Endothelial cell of umbilical vein (primary cell): ENCODE results near the gene PTPRD. TPM values are rescaled to one million over a fixed set of nuclear protein-coding genes. Genes with fewer than 3 reads are reported as not detected.

Experiments used
- BruUV-seq: library from RNA; stranded (reverse); fragments of 400-500 nt; replicated peaks from 2 replicates; lab custom pipeline; 2021; lab: Mats Ljungman, UMichigan
- CTCF ChIA-PET: fragments of 300-600, 350-600 bp; sonication (Branson Sonifier 250); formaldehyde crosslinking; loops from one replicate; lab custom pipeline; 2021; ENCODE audit warnings: antibody characterized with exemption, inconsistent platforms; lab: Charles Lee
- POLR2A ChIA-PET: fragments of 300-600, 350-600 bp; sonication (Branson Sonifier 250); formaldehyde crosslinking; loops from one replicate; lab custom pipeline; 2021; ENCODE audit warnings: antibody characterized with exemption, inconsistent platforms; lab: Charles Lee
- DNase-seq: peaks from one replicate; pipeline ENCODE4 v3.0.0-alpha.2; 2011; ENCODE audit warnings: low read depth, low spot score
- FAIRE-seq: peaks from 2 replicates; lab custom pipeline; 2011; peaks lifted over from hg19 to GRCh38; lab: Jason Lieb, UNC
- H2AFZ ChIP-seq: 2 replicates; pipeline ENCODE4 v1.6.0; 2012; ENCODE audit warnings: low read depth, low read length, control low read depth, inconsistent platforms
- H3K27ac ChIP-seq: 2 replicates; pipeline ENCODE4 v1.5.1; 2011; ENCODE audit warnings: low read depth, mild to moderate bottlenecking, control low read depth, low read length, moderate library complexity; ENCODE audit not compliant: insufficient read depth
- H3K27me3 ChIP-seq, 2 experiments: 2 replicates each; pipeline versions ENCODE4 v1.6.0 to v1.6.1; 2011; ENCODE audit warnings: low read length in 2 of 2, mixed read lengths in 1 of 2; ENCODE audit not compliant: control insufficient read depth in 2 of 2, insufficient read depth in 2 of 2
- H3K36me3 ChIP-seq, 2 experiments: 2 replicates in 1 of 2; 3 replicates in 1 of 2; pipeline ENCODE4 v1.5.1; 2011; ENCODE audit warnings: low read length in 2 of 2, mild to moderate bottlenecking in 1 of 2, moderate library complexity in 1 of 2; ENCODE audit not compliant: control insufficient read depth in 2 of 2, insufficient read depth in 2 of 2; ENCODE audit errors: extremely low read depth in 1 of 2
- H3K4me1 ChIP-seq: 3 replicates; pipeline ENCODE4 v1.5.1; 2011; ENCODE audit warnings: mild to moderate bottlenecking, low read length; ENCODE audit not compliant: control insufficient read depth, insufficient read depth; ENCODE audit errors: extremely low read depth
- H3K4me2 ChIP-seq: 2 replicates; pipeline ENCODE4 v1.6.1; 2011; ENCODE audit warnings: low read length, control low read depth, mixed read lengths; ENCODE audit not compliant: insufficient read depth
- H3K4me3 ChIP-seq, 3 experiments: fragments of 200-600 bp in 1 of 3; sonication (generic), shearing (Covaris generic) in 1 of 3; replicated peaks in 1 of 3; 2 replicates each; pipeline ENCODE4 v1.5.1; 2011 to 2016; ENCODE audit warnings: control low read depth in 3 of 3, low read length in 3 of 3, mild to moderate bottlenecking in 2 of 3, inconsistent platforms in 1 of 3, low read depth in 1 of 3, moderate library complexity in 1 of 3; ENCODE audit not compliant: insufficient read depth in 1 of 3
- H3K79me2 ChIP-seq: 2 replicates; pipeline ENCODE4 v1.6.0; 2012; ENCODE audit warnings: low read length, inconsistent platforms; ENCODE audit not compliant: control insufficient read depth, insufficient read depth
- H3K9ac ChIP-seq: replicated peaks from 2 replicates; pipeline ENCODE3; 2011; ENCODE audit warnings: low read length, control low read depth; ENCODE audit not compliant: insufficient read depth; ENCODE audit errors: extremely low read depth
- H3K9me1 ChIP-seq: replicated peaks from 3 replicates; pipeline ENCODE4 v1.6.0; 2011; ENCODE audit warnings: mild to moderate bottlenecking, low read length; ENCODE audit not compliant: control insufficient read depth, insufficient read depth; ENCODE audit errors: extremely low read depth
- H3K9me3 ChIP-seq: replicated peaks from 2 replicates; pipeline ENCODE4 v1.5.1; 2012; ENCODE audit warnings: low read length, inconsistent platforms; ENCODE audit not compliant: control insufficient read depth, insufficient read depth
- H4K20me1 ChIP-seq: replicated peaks from 2 replicates; pipeline ENCODE3; 2011; ENCODE audit warnings: mild to moderate bottlenecking, low read length; ENCODE audit not compliant: control insufficient read depth, insufficient read depth; ENCODE audit errors: extremely low read depth
- EZH2 ChIP-seq: IDR thresholded peaks from 2 replicates; pipeline ENCODE4 v1.6.1; 2012; ENCODE audit warnings: borderline replicate concordance, low read depth, mild to moderate bottlenecking, moderate library complexity, low read length, inconsistent platforms; ENCODE audit not compliant: severe bottlenecking
- FOS ChIP-seq: IDR thresholded peaks from 2 replicates; pipeline ENCODE4 v1.6.1; 2011; ENCODE audit warnings: mild to moderate bottlenecking, low read length, moderate library complexity, borderline replicate concordance; ENCODE audit not compliant: insufficient read depth
- GATA2 ChIP-seq: IDR thresholded peaks from 2 replicates; pipeline ENCODE4 v1.7.0; 2011; ENCODE audit warnings: low read depth, mild to moderate bottlenecking, moderate library complexity, mixed read lengths, low read length; ENCODE audit not compliant: insufficient read length, insufficient read depth
- JUN ChIP-seq: IDR thresholded peaks from 2 replicates; pipeline ENCODE4 v1.6.1; 2011; ENCODE audit warnings: borderline replicate concordance, low read depth; ENCODE audit not compliant: insufficient read length, insufficient read depth
- MYC ChIP-seq: IDR thresholded peaks from one replicate; pipeline ENCODE4 v1.6.1; 2011; ENCODE audit warnings: mild to moderate bottlenecking, low read depth, low read length
- POLR2A ChIP-seq: IDR thresholded peaks from 2 replicates; pipeline ENCODE4 v1.6.1; 2012; ENCODE audit warnings: low read depth, mild to moderate bottlenecking, control low read depth, low read length
- POLR2AphosphoS5 ChIP-seq: IDR thresholded peaks from 2 replicates; pipeline ENCODE4 v1.6.1; 2012; ENCODE audit warnings: low read depth, mild to moderate bottlenecking, control low read depth, low read length, moderate library complexity; ENCODE audit not compliant: insufficient read depth
- dilution Hi-C: fragments of 300-500 bp; cut with MboI; formaldehyde crosslinking; loops from one replicate; pipeline ENCODE4 v1.15.0; 2019; ENCODE audit warnings: low sequenced_read_pairs; ENCODE audit not compliant: extremely low pct_ligation_motif_present
- intact Hi-C: fragments of 100-400 bp; cut with micrococcal nuclease; formaldehyde crosslinking; loops from one replicate; pipeline ENCODE4 v1.10.0; 2022
- polyA plus RNA-seq, 4 experiments: library from polyadenylated mRNA; depleted of rRNA in 3 of 4; stranded (reverse) in 3 of 4; unstranded in 1 of 4; fragments of >200 nt; gene quantifications; 2 replicates each; pipeline versions ENCODE4 v1.2.1 to v1.2.3, GENCODE V29; 2011 to 2012; ENCODE audit warnings: missing spikeins in 1 of 4
- total RNA-seq: library from RNA; stranded (reverse); gene quantifications from 2 replicates; pipeline ENCODE4 v1.2.3, GENCODE V29; 2021
- TF ChIP-seq, protein P1 (sequence below), 2 donors: IDR thresholded peaks; 1 replicate in 1 of 2; 2 replicates in 1 of 2; pipeline ENCODE4 v1.5.1; 2011; ENCODE audit warnings: low read length in 2 of 2, mild to moderate bottlenecking in 2 of 2, moderate library complexity in 2 of 2, control low read depth in 1 of 2, inconsistent platforms in 1 of 2, low read depth in 1 of 2; ENCODE audit not compliant: insufficient read depth in 1 of 2; ENCODE audit errors: extremely low read depth in 1 of 2
- TF ChIP-seq, protein P2 (sequence below): IDR thresholded peaks from 2 replicates; pipeline ENCODE4 v1.6.1; 2011; ENCODE audit not compliant: insufficient read depth, insufficient read length

The PTPRD gene
- total and polyA plus RNA-seq, 2 donors (not counting 3 experiments of a cell fraction or from before 2014, with no cell fraction given), result 5.5 to 5.7 TPM

DNA sequence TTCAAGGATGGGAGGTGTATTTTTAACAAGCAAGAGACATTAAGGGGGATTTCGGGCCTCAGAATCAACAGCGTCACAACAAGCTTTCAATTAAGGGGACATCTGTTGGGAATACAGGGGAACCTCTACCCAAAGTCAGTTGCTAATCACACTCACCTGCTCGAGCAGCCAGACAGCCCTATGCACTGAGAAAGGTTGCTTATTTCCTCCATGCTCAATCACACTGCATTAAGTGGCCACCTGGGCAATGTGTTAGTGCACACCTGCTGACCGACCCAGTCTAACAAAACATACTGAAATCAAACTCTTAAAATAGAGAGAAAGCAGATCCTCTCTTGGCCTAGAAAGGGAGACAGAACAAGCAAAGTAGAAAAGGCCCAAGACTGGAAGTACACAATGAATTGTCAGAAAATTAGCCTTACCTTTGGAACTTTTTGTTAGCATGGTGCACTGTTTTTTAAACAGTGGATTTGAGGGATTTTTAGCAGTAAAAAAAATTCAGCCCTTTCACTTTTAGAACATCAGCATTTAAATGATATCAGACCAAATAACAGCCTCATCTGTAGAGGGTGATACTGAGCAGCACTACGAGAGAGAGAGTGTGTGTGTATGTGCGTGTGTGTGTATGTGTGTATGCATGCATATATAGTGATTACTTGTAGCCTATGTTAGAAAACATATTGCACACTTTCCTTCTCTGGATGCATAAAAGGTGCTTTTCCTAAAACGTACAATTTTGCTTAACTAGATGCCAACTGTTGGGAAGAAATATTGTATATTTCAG, 1694.7 kb downstream of the PTPRD start:
- no peak overlapping the region for H3K4me2 ChIP-seq
- H2AFZ ChIP-seq, result no peak overlapping the region
- H3K9ac ChIP-seq, result no peak overlapping the region
- no peaks in the 10 kb centered on the region for H3K9me1 ChIP-seq
- no peaks in the 10 kb centered on the region for H3K9me3 ChIP-seq
- intact Hi-C loops, result no loop called here
- no peaks in the 10 kb centered on the region for H3K79me2 ChIP-seq
- ChIA-PET CTCF (no interaction called here), POLR2A (no interaction called here)
- no peaks in the 10 kb centered on the region for H3K4me1 ChIP-seq
- FAIRE-seq (no peak), DNase-seq (no peak)
- no peak overlapping the region for H3K4me3 ChIP-seq
- H3K36me3 ChIP-seq, result no peaks in the 10 kb centered on the region
- no peaks in the 10 kb centered on the region for H3K27me3 ChIP-seq
- dilution Hi-C loops, result no loop called here
- no TSS peak for BruUV-seq
- no peaks in the 10 kb centered on the region for H4K20me1 ChIP-seq
- TF ChIP-seq, protein P1, sequence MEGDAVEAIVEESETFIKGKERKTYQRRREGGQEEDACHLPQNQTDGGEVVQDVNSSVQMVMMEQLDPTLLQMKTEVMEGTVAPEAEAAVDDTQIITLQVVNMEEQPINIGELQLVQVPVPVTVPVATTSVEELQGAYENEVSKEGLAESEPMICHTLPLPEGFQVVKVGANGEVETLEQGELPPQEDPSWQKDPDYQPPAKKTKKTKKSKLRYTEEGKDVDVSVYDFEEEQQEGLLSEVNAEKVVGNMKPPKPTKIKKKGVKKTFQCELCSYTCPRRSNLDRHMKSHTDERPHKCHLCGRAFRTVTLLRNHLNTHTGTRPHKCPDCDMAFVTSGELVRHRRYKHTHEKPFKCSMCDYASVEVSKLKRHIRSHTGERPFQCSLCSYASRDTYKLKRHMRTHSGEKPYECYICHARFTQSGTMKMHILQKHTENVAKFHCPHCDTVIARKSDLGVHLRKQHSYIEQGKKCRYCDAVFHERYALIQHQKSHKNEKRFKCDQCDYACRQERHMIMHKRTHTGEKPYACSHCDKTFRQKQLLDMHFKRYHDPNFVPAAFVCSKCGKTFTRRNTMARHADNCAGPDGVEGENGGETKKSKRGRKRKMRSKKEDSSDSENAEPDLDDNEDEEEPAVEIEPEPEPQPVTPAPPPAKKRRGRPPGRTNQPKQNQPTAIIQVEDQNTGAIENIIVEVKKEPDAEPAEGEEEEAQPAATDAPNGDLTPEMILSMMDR (IDR thresholded peaks at IDR 0.05; ENCODE audit: extremely low read depth in 1 of 2, insufficient read depth in 1 of 2, low read depth in 1 of 2, low read length in 2 of 2), result no peak
- TF ChIP-seq MYC (no peak), POLR2AphosphoS5 (no peak), GATA2 (no peak), JUN (no peak), POLR2A (no peak), FOS (no peak), EZH2 (no peak)
- TF ChIP-seq, protein P2, sequence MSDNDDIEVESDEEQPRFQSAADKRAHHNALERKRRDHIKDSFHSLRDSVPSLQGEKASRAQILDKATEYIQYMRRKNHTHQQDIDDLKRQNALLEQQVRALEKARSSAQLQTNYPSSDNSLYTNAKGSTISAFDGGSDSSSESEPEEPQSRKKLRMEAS, result no peak
- no peak overlapping the region for H3K27ac ChIP-seq
